Esophagus muscularis mucosa (tissue), 3 donors: ENCODE measurements around the gene SLC43A1.

Experiments
- POLR2A ChIP-seq: fragments of 450-650 bp; IDR thresholded peaks from one replicate; pipeline ENCODE4 v1.6.1; 2017; ENCODE audit warnings: antibody characterized with exemption, moderate library complexity, mild to moderate bottlenecking, low read depth
- POLR2AphosphoS5 ChIP-seq, 2 donors: sonication (generic); formaldehyde crosslinking; IDR thresholded peaks; one replicate each; pipeline ENCODE4 v1.6.1; 2017; ENCODE audit warnings: antibody characterized with exemption in 2 of 2
- TF ChIP-seq, protein P1 (sequence below), 3 experiments: fragments of 200-600 bp in 2 of 3; fragments of 450-650 bp in 1 of 3; sonication (generic) in 2 of 3; IDR thresholded peaks; one replicate each; pipeline ENCODE4 v1.5.1; 2017 to 2019; ENCODE audit warnings: antibody characterized with exemption in 3 of 3, mild to moderate bottlenecking in 2 of 3, moderate library complexity in 1 of 3

DNA sequence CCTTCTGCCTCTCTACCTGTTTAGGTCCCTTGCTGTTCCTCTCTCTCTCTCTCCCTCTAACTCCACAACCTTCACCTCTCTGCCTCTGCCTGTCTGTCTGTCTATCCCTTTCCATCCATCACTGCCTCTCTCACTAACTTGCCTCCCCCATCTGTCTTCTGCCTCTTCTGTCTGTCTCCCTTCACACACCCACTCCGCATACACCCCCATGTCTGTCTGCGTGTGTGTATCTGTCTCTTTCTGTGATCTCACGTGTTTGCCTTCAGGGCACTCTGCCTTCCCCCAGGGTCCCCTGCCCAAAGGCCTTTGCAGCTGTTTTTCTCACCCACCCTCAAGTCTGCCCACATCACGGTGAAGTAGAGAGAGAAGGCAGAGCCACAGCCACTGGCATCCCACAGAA is 47.2 kb downstream of the SLC43A1 start:
- TF ChIP-seq POLR2A = no peak
- TF ChIP-seq, protein P1, sequence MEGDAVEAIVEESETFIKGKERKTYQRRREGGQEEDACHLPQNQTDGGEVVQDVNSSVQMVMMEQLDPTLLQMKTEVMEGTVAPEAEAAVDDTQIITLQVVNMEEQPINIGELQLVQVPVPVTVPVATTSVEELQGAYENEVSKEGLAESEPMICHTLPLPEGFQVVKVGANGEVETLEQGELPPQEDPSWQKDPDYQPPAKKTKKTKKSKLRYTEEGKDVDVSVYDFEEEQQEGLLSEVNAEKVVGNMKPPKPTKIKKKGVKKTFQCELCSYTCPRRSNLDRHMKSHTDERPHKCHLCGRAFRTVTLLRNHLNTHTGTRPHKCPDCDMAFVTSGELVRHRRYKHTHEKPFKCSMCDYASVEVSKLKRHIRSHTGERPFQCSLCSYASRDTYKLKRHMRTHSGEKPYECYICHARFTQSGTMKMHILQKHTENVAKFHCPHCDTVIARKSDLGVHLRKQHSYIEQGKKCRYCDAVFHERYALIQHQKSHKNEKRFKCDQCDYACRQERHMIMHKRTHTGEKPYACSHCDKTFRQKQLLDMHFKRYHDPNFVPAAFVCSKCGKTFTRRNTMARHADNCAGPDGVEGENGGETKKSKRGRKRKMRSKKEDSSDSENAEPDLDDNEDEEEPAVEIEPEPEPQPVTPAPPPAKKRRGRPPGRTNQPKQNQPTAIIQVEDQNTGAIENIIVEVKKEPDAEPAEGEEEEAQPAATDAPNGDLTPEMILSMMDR (IDR thresholded peaks at IDR 0.05) = no peak
- TF ChIP-seq POLR2AphosphoS5 (IDR thresholded peaks at IDR 0.05) = no peak
